Panc1 (cell line): ENCODE data around the gene CST6. TPM values are rescaled to one million over a fixed set of nuclear protein-coding genes. Genes with fewer than 3 reads are reported as not detected.

Experiments
- ATAC-seq: fragments of 200-7000 bp; cut with Tn5 transposase; 2 replicates; pipeline ENCODE4 v1.9.1; 2020; ENCODE audit warnings: mild to moderate bottlenecking, moderate library complexity
- BruUV-seq: library from RNA; stranded (reverse); fragments of 400-500 nt; replicated peaks from 2 replicates; lab custom pipeline; 2021; lab: Mats Ljungman, UMichigan
- CTCF ChIA-PET: fragments of 300-600 bp; sonication (Branson Sonifier 250); formaldehyde crosslinking; loops from one replicate; lab custom pipeline; 2022; ENCODE audit warnings: antibody characterized with exemption; lab: Charles Lee
- POLR2A ChIA-PET: fragments of 300-600 bp; sonication (Branson Sonifier 250); formaldehyde crosslinking; loops from one replicate; lab custom pipeline; 2022; ENCODE audit warnings: antibody characterized with exemption; lab: Charles Lee
- DNase-seq: peaks from one replicate; pipeline ENCODE4 v3.0.0-alpha.2; 2010; ENCODE audit warnings: low read depth, low spot score
- H3K27ac ChIP-seq: 2 replicates; pipeline ENCODE4 v1.5.1; 2011; ENCODE audit warnings: mild to moderate bottlenecking, low read length, inconsistent platforms
- H3K27me3 ChIP-seq: fragments of 200-500 bp; sonication (Bioruptor generic); 2 replicates; pipeline ENCODE4 v1.6.0; 2014; ENCODE audit warnings: low read length, inconsistent platforms; ENCODE audit not compliant: control insufficient read depth, insufficient read depth
- H3K36me3 ChIP-seq: fragments of 200-500 bp; sonication (Bioruptor generic); 2 replicates; pipeline ENCODE4 v1.5.1; 2014; ENCODE audit warnings: inconsistent platforms, mild to moderate bottlenecking, low read length, moderate library complexity; ENCODE audit not compliant: control insufficient read depth, insufficient read depth
- H3K4me1 ChIP-seq: 2 replicates; pipeline ENCODE4 v1.5.1; 2011; ENCODE audit warnings: inconsistent platforms, mild to moderate bottlenecking, low read length, moderate library complexity; ENCODE audit not compliant: control insufficient read depth, insufficient read depth
- H3K4me3 ChIP-seq, 2 experiments: 2 replicates each; pipeline ENCODE4 v1.5.1; 2011 to 2012; ENCODE audit warnings: low read depth in 2 of 2, low read length in 2 of 2, mild to moderate bottlenecking in 2 of 2, inconsistent platforms in 1 of 2, moderate library complexity in 1 of 2
- H3K9me3 ChIP-seq: fragments of 200-500 bp; sonication (Bioruptor generic); 2 replicates; pipeline ENCODE4 v1.5.1; 2014; ENCODE audit warnings: low read depth, mild to moderate bottlenecking, inconsistent platforms, low read length, moderate library complexity; ENCODE audit not compliant: control insufficient read depth, insufficient read depth
- POLR2AphosphoS5 ChIP-seq: IDR thresholded peaks from 2 replicates; pipeline ENCODE4 v1.6.1; 2012; ENCODE audit warnings: mild to moderate bottlenecking, low read depth, low read length, moderate library complexity
- SIN3A ChIP-seq: IDR thresholded peaks from 2 replicates; pipeline ENCODE4 v1.6.1; 2012; ENCODE audit warnings: low read depth, mild to moderate bottlenecking, low read length, moderate library complexity, borderline replicate concordance; ENCODE audit not compliant: insufficient read depth
- TCF7L2 ChIP-seq: IDR thresholded peaks from 2 replicates; pipeline ENCODE4 v1.6.1; 2011; ENCODE audit warnings: mild to moderate bottlenecking, low read depth, low read length, inconsistent platforms
- in situ Hi-C: cut with HindIII; loops from 2 replicates; pipeline ENCODE4 v1.10.0; 2016; ENCODE audit warnings: low sequenced_read_pairs, low pct_unique_long_range_greater_than_20kb
- intact Hi-C: fragments of 100-400 bp; cut with micrococcal nuclease; formaldehyde crosslinking; loops from one replicate; pipeline ENCODE4 v1.10.0; 2022; ENCODE audit not compliant: unreplicated experiment
- total RNA-seq: library from RNA; stranded (reverse); gene quantifications from one replicate; pipeline ENCODE4 v1.2.1, GENCODE V29; 2021; ENCODE audit not compliant: unreplicated experiment
- TF ChIP-seq, protein P1 (sequence below), 2 experiments: IDR thresholded peaks; 2 replicates each; pipeline ENCODE4 v1.6.1; 2011 to 2012; ENCODE audit warnings: low read depth in 2 of 2, control low read depth in 1 of 2, low read length in 1 of 2, mild to moderate bottlenecking in 1 of 2, moderate library complexity in 1 of 2; ENCODE audit not compliant: insufficient read depth in 1 of 2
- TF ChIP-seq, protein P2 (sequence below): fragments of 450-650 bp; IDR thresholded peaks from 2 replicates; pipeline ENCODE4 v1.5.1; 2017; ENCODE audit warnings: mild to moderate bottlenecking

The CST6 gene
- total RNA-seq, 1 experiment from 2014 or later: 0.23 TPM

DNA sequence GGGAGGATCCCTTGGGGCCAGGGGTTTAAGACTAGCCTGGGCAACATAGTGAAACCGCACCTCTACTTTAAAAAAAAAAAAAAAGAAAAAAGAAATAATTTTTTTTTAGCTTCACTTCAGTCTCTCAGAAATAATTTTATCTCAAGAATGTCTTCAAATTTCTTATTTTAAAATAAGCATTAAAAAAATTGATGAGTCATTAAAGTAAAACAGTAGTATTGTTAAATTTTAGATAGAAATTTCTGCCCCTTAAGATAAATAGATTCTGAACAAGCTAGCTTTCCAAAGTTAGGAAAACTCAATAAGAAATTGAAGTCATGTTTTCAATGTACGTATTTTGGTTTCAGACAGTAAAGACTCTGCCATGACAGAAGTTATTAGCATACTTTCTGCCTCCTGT lies 50.6 kb downstream of the CST6 start:
- Histone ChIP-seq H3K27me3 (no peaks in the 10 kb centered on the region), H3K9me3 (no peaks in the 10 kb centered on the region), H3K4me1 (no peaks in the 10 kb centered on the region), H3K36me3 (peaks cover 79% of the 10 kb centered on the region), H3K4me3 (no peak overlapping the region), H3K27ac (no peak overlapping the region)
- in situ Hi-C loops (no loop called here), intact Hi-C loops (no loop called here)
- TF ChIP-seq, protein P1, sequence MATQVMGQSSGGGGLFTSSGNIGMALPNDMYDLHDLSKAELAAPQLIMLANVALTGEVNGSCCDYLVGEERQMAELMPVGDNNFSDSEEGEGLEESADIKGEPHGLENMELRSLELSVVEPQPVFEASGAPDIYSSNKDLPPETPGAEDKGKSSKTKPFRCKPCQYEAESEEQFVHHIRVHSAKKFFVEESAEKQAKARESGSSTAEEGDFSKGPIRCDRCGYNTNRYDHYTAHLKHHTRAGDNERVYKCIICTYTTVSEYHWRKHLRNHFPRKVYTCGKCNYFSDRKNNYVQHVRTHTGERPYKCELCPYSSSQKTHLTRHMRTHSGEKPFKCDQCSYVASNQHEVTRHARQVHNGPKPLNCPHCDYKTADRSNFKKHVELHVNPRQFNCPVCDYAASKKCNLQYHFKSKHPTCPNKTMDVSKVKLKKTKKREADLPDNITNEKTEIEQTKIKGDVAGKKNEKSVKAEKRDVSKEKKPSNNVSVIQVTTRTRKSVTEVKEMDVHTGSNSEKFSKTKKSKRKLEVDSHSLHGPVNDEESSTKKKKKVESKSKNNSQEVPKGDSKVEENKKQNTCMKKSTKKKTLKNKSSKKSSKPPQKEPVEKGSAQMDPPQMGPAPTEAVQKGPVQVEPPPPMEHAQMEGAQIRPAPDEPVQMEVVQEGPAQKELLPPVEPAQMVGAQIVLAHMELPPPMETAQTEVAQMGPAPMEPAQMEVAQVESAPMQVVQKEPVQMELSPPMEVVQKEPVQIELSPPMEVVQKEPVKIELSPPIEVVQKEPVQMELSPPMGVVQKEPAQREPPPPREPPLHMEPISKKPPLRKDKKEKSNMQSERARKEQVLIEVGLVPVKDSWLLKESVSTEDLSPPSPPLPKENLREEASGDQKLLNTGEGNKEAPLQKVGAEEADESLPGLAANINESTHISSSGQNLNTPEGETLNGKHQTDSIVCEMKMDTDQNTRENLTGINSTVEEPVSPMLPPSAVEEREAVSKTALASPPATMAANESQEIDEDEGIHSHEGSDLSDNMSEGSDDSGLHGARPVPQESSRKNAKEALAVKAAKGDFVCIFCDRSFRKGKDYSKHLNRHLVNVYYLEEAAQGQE (IDR thresholded peaks at IDR 0.05; ENCODE audit: insufficient read depth in 1 of 2, low read depth in 2 of 2, low read length in 1 of 2): no peak
- TF ChIP-seq, protein P2, sequence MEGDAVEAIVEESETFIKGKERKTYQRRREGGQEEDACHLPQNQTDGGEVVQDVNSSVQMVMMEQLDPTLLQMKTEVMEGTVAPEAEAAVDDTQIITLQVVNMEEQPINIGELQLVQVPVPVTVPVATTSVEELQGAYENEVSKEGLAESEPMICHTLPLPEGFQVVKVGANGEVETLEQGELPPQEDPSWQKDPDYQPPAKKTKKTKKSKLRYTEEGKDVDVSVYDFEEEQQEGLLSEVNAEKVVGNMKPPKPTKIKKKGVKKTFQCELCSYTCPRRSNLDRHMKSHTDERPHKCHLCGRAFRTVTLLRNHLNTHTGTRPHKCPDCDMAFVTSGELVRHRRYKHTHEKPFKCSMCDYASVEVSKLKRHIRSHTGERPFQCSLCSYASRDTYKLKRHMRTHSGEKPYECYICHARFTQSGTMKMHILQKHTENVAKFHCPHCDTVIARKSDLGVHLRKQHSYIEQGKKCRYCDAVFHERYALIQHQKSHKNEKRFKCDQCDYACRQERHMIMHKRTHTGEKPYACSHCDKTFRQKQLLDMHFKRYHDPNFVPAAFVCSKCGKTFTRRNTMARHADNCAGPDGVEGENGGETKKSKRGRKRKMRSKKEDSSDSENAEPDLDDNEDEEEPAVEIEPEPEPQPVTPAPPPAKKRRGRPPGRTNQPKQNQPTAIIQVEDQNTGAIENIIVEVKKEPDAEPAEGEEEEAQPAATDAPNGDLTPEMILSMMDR: no peak
- no peak for TF ChIP-seq TCF7L2
- no peak for TF ChIP-seq SIN3A
- TF ChIP-seq POLR2AphosphoS5: no peak
- DNase-seq (no peak), ATAC-seq (no peak)
- no TSS peak for BruUV-seq
- POLR2A ChIA-PET: interaction anchor here (0.6 kb wide), 1 partner anchor 22 kb away, joined by 8 read pairs; no protein-coding TSS in a partner anchor
- CTCF ChIA-PET: no interaction called here

Other genes with a start within 250 kb of the CST6 start
- gene AP5B1, start 231.0 kb upstream of the CST6 start, total RNA-seq: 35.0 TPM
- gene OVOL1, start 224.9 kb upstream of the CST6 start, total RNA-seq: 0.23 TPM
- gene SNX32, start 178.0 kb upstream of the CST6 start, total RNA-seq: not detected
- gene CFL1, start 153.8 kb upstream of the CST6 start, total RNA-seq: 1,911 TPM
- gene MUS81, start 151.6 kb upstream of the CST6 start, total RNA-seq: 140 TPM
- gene EFEMP2, start 139.2 kb upstream of the CST6 start, total RNA-seq: 23.7 TPM
- not detected for gene CTSW, start 132.2 kb upstream of the CST6 start, total RNA-seq
- 105 TPM for gene FIBP, start 123.5 kb upstream of the CST6 start, total RNA-seq
- gene CCDC85B, start 121.3 kb upstream of the CST6 start, total RNA-seq: 85.4 TPM
- gene FOSL1, start 111.6 kb upstream of the CST6 start, total RNA-seq: 186 TPM
- 84.7 TPM for gene C11orf68, start 92.9 kb upstream of the CST6 start, total RNA-seq
- 581 TPM for gene DRAP1, start 92.6 kb upstream of the CST6 start, total RNA-seq
- gene TSGA10IP, start 66.5 kb upstream of the CST6 start, total RNA-seq: not detected
- gene SART1, start 50.3 kb upstream of the CST6 start, total RNA-seq: 76.4 TPM
- gene EIF1AD, start 9.9 kb upstream of the CST6 start, total RNA-seq: 64.6 TPM
- 494 TPM for gene BANF1, start 9.5 kb upstream of the CST6 start, total RNA-seq
- 0.15 TPM for gene CATSPER1, start 14.5 kb downstream of the CST6 start, total RNA-seq
- gene GAL3ST3, start 37.2 kb downstream of the CST6 start, total RNA-seq: not detected
- 271 TPM for gene SF3B2, start 40.4 kb downstream of the CST6 start, total RNA-seq
- 91.8 TPM for gene PACS1, start 58.3 kb downstream of the CST6 start, total RNA-seq
- gene KLC2, start 245.7 kb downstream of the CST6 start, total RNA-seq: 85.1 TPM